Fibroblast of the aortic adventitia (primary cell): ENCODE results near the gene MINDY2. TPM values are rescaled to one million over a fixed set of nuclear protein-coding genes. Genes with fewer than 3 reads are reported as not detected.

ENCODE experiments used
- DNase-seq: peaks from one replicate; pipeline ENCODE4 v3.0.0-alpha.2; 2010; ENCODE audit warnings: low read depth
- H3K4me3 ChIP-seq: 2 replicates; pipeline ENCODE4 v1.5.1; 2011; ENCODE audit warnings: low read depth, mild to moderate bottlenecking, control low read depth, low read length, moderate library complexity
- total RNA-seq: library from RNA; depleted of rRNA; stranded (reverse); fragments of >200 nt; gene quantifications from 2 replicates; pipeline ENCODE4 v1.2.3, GENCODE V29; 2012; ENCODE audit warnings: low replicate concordance
- TF ChIP-seq, protein P1 (sequence below): IDR thresholded peaks from 2 replicates; pipeline ENCODE4 v1.5.1; 2011; ENCODE audit warnings: mild to moderate bottlenecking, low read length, control low read depth, inconsistent platforms; ENCODE audit not compliant: insufficient read depth

Gene MINDY2, protein sequence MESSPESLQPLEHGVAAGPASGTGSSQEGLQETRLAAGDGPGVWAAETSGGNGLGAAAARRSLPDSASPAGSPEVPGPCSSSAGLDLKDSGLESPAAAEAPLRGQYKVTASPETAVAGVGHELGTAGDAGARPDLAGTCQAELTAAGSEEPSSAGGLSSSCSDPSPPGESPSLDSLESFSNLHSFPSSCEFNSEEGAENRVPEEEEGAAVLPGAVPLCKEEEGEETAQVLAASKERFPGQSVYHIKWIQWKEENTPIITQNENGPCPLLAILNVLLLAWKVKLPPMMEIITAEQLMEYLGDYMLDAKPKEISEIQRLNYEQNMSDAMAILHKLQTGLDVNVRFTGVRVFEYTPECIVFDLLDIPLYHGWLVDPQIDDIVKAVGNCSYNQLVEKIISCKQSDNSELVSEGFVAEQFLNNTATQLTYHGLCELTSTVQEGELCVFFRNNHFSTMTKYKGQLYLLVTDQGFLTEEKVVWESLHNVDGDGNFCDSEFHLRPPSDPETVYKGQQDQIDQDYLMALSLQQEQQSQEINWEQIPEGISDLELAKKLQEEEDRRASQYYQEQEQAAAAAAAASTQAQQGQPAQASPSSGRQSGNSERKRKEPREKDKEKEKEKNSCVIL
- total RNA-seq = 11.9 and 25.8 TPM in 2 replicates

DNA sequence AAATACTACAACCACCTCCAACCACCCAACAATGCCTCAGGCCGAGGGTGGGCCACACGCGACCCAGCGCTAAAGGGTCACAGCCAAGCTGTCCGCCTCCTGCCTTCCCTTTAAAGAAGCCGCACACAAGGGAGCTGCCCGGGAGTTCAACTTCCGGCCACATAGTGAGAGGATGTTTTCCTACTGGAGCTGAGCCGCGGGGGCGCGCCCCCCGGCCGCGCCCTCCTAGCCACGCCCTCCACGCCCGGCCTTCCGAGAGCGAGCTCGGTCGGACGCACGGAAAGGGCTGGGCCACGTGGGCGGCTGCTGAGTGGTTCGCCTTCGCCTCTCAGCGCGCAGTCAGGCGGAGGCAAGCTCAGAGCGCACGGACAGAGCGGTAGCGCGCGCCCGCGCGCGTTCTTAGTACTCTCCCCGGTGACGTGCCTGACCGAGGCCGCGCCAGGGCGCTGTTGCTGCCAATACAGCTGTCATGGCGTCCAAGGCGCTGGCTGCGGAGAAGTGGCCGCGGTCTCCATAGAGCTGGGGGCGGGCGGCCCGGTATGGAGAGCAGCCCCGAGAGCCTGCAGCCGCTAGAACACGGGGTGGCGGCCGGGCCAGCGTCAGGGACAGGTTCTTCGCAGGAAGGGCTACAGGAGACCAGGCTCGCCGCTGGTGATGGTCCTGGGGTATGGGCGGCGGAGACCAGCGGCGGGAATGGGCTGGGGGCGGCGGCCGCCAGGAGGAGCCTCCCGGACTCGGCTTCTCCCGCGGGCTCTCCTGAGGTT is at the start of gene MINDY2:
TSS of gene MINDY2 (plus strand) at position 446 of the 764 bp plus-strand sequence. CDS start at position 540, 94 bp downstream.
- peak; percentile 98 for DNase-seq
- TF ChIP-seq, protein P1, sequence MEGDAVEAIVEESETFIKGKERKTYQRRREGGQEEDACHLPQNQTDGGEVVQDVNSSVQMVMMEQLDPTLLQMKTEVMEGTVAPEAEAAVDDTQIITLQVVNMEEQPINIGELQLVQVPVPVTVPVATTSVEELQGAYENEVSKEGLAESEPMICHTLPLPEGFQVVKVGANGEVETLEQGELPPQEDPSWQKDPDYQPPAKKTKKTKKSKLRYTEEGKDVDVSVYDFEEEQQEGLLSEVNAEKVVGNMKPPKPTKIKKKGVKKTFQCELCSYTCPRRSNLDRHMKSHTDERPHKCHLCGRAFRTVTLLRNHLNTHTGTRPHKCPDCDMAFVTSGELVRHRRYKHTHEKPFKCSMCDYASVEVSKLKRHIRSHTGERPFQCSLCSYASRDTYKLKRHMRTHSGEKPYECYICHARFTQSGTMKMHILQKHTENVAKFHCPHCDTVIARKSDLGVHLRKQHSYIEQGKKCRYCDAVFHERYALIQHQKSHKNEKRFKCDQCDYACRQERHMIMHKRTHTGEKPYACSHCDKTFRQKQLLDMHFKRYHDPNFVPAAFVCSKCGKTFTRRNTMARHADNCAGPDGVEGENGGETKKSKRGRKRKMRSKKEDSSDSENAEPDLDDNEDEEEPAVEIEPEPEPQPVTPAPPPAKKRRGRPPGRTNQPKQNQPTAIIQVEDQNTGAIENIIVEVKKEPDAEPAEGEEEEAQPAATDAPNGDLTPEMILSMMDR = no peak
- peak within 1 kb of the TSS; percentile 91 for H3K4me3 ChIP-seq

DNA sequence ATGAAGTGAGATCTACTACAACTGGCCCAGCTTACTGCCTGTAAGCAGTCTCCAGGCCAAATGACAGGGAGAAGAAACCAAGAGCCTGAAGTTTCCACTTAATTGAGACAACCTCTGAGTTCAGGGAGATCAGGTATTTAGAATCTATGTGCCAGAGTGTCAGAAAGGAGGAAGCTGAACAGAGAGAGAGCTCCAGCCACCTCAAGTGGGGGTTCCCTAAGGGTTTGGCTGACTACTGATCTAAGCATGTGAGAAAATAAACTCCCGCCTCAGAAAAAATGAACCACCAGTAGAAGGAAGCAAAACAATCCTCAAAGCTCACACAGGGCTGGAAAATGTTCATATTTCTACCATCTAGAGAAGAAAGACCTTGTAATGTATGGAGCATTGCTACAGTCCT is 46.6 kb upstream of the MINDY2 start:
- peak; percentile 28 for DNase-seq
- no peak overlapping the region for H3K4me3 ChIP-seq
- TF ChIP-seq, protein P1 = no peak

DNA sequence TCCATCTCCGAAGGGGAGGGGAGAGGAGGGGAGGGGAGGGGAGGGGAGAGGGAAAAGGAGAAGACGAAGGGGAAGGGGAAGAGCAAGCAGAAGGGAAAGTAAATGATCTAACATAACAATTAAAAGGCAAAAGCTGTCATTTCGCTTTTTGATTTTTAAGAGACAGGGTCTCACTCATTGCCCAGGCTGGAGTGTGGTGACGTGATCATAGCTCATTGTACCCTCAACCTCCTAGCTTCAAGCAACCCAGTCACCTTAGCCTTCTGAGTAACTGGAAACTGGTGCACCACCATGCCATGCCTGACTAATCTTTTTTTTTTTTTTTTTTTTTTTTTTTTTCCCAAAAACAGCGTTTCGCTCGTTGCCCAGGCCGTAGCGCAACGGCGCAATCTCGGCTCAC is 44.2 kb upstream of the MINDY2 start:
- H3K4me3 ChIP-seq = no peak overlapping the region
- no peak for DNase-seq
- TF ChIP-seq, protein P1 = no peak

DNA sequence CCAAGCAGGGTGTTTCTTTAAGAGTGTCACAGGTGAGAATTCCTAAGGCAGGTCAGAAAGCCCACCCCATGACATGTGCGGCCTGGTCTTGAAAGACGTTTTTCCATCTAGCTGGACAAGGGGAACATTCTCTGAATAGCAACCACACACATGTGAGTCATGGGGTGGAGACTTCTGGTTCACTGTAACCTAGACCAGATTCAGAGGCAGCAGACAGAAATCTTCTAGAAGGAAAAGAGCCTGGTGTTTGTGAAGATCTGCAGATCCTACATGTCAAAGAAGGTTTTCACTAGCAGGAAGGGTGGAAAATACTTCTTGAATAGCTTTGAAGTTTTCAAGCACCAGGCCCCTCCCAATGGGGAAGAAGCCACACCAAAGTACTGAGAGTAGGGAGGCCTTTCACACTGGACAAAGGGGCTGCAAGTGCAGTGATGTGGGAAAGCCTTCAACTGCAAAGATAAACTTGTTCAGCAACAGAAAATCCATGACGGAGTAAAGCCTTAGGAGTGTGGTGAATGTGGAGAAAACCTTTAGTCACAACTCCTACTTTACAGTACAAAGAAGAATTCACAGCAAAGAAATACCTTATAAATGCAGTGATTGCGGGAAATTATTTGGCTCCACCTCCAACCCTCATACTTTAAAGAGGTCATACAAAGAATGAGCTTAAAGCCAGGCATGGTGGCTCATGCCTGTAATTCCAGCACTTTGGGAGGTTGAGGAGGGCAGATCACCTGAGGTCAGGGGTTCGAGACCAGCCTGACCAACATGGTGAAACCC is 39.2 kb upstream of the MINDY2 start:
- TF ChIP-seq, protein P1 = no peak
- DNase-seq = peak; percentile 72
- H3K4me3 ChIP-seq = no peak overlapping the region

DNA sequence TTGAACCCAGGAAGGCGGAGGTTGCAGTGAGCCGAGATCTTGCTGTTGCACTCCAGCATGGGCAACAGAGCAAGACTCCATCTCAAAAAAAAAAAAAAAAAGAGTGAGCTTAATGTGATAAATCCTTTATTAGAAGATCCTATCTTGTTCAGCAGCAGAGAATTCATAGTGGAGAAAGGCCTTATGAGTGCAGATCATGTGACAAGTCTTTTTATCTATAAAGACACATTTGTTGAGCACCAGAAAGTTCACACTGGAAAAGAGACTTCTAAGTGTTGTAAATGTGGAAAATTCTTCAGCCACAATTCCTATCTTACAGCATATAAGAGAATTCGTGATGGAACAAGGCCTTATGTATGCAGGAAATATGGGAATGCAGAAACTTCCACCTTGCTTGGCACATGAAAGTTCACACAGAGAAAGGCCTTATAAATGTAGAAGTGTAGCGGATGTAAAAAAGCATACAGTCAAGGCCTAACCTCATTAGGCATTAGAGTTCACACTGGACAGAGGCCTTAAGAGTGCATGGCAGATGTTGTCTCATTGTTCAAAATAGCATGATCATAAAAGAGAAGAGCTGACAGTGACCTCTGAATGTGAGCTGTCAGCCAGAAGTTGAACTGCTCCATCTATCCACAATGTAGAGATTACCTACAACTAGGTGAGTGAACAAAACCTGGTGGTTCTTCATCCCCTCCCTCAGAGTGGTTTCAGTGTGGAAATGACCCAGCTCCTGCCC is 38.3 kb upstream of the MINDY2 start:
- no peak overlapping the region for H3K4me3 ChIP-seq
- no peak for DNase-seq
- TF ChIP-seq, protein P1 = no peak
